Cardiac septum (tissue), 1 donor: ENCODE data around the gene USP25. TPM values are rescaled to one million over a fixed set of nuclear protein-coding genes. Genes with fewer than 3 reads are reported as not detected.

Experiments
- DNase-seq: peaks from one replicate; pipeline ENCODE4 v3.0.0-alpha.2; 2020; ENCODE audit warnings: low spot score
- intact Hi-C: fragments of 100-400 bp; cut with DNase I; formaldehyde crosslinking; loops from one replicate; pipeline ENCODE4 v1.14.0; 2022
- total RNA-seq: library from RNA; stranded (reverse); fragmentation: NEBNext Ultra II Directional; extraction: Animal tissue kit (Norgen Biotek cat#: 25700); gene quantifications from one replicate; pipeline ENCODE4 v1.2.1, GENCODE V29; 2021
- donor health status: DM: no; HTN: no; CAD: no.

USP25 gene
- total RNA-seq, 1 donor from 2014 or later: 45.7 TPM

DNA sequence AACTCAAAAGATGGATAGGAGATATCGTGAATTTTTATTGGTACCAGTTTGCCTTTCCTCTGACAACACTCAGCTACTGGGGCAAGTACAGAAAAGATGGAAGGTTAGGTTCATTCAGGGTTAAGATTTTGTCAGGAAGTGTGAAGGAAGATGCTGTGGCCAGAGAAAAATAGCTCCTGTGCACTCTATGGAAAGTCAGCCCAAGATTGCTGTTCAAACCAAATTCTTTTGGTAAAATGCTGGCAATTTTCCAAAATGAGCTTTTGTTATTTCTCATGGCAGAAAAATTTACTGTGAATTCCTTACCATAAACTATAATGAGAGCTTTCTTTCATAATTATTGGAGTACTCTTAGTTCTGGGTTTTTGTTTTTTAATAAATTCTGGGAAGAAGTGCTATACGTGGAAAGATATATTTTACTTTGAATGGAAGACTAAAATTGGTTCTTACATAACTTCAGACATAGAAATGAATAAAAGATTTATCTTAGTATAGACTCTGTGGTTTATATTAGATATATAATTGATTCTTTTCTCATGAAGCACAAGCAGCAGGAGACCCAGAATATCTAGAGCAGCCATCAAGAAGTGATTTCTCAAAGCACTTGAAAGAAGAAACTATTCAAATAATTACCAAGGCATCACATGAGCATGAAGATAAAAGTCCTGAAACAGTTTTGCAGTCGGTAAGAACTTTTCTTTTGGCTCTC, 112.2 kb downstream of the USP25 start:
- no peak for DNase-seq
- intact Hi-C loops: no loop called here

DNA sequence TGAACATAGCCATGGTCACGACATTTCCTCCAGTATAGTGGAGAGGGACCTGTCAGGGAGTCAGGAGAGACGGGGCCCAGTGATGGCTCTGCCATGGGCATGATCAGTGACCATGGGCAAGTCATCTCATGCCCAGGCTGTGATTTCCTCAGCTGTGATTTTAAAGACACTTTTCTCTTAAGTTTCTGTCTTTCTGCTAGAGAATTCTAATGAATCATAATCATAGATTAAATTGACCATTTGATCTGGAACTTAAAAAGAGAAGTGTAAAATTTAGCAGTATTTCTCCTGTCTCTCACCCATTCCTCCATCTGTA, 112.7 kb downstream of the USP25 start:
- intact Hi-C loops: no loop called here
- DNase-seq: no peak

DNA sequence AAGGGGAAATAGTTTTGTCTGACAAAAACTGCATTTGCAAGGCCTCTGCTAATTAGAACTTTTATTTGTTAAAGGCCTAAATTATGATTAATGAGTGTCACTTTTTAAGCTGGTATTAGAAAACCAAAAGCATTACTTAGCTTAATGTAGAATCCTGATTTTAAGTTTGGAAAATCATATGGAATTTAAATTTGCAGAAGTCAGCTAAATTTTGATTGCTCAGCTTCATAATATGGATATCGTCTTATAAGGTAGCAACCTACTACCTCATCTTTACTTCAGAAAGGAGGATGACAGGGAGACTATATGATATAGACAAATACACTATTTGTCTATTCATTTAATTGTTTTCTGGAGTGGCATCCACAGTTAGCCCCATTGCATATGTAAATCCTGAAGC, 114.0 kb downstream of the USP25 start:
- intact Hi-C loops: no loop called here
- no peak for DNase-seq

DNA sequence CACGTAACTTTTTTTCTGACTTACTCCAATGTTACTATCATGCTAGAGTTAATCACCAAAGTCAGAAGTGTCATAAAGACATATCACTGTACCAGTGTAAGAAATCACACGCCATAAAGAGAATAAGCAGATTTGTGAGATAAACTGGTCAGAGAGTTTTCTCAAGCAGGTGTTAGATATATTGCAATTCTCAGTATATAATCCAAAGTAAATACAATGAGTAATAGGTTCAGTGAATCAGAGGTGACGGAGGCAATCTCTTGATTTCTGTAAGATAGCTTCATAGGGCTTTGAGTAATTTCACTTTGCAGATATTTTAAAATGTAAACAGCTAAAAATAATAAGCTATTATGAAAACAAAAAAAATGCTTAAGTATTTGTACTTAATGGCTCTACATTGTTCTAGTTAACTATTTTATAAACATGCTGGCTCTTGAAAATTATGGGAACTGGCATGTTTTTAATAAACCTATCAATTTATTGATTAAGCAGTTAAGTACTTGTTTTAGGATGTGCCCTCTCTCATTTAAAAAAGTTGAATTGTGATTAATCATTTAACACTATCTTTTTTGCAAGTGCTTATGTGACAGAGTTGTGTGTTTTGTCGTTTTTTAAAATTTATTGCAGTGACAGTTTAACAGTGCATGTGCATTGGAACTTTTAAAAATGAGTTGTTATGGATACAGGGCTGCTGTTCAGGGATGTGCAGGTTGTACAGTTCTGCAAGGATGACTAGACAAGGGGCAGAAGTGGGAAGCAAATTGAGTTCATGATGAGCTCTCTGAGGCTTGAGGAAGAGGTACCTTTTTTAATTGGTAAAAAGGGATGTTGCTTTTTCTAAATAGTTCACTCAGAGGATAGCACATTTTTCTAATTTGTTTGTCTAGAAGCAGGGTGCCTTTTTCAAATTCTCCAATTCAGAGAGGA, 119.1 kb downstream of the USP25 start:
- intact Hi-C loops: no loop called here

DNA sequence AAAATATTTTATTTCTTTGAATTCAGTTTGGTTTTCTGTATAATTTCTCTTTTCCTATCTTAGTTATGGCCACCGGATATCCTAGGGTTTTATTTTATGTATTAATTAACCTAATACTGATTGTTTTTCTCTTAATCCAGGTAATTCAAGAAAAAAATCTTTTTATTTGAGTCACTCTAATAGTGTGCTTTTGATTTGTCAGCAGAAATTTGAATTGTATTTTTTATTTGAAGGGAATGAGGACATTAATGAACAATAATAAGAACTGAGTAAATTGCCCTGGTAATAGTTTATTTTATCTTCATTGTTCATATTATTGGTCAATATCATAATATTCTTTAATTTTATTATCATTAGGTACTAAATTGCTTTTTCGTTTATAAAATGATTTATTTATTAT, 120.1 kb downstream of the USP25 start:
- DNase-seq: no peak
- intact Hi-C loops: no loop called here

More for the DNA sequence above, 119.1 kb downstream of the USP25 start:
- no peak for DNase-seq

DNA sequence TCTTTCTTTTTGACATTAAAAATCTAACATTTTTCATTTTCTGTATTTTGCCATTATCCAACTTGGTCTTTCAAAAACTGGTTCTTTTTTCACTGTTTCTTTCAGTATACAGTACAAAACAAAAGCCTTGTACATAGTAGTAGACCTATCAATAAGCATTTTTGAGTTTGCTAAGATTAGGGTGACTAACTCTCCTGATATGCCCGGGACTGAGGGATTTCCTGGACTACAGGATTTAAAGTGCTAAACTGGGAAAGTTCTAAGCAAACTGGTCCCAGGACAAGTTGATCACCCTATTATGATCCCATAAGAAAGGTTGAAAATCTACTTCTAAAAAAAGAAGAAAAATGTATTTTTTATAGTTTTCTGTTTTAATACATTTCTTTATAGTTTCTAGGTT, 120.9 kb downstream of the USP25 start:
- no peak for DNase-seq
- intact Hi-C loops: no loop called here

DNA sequence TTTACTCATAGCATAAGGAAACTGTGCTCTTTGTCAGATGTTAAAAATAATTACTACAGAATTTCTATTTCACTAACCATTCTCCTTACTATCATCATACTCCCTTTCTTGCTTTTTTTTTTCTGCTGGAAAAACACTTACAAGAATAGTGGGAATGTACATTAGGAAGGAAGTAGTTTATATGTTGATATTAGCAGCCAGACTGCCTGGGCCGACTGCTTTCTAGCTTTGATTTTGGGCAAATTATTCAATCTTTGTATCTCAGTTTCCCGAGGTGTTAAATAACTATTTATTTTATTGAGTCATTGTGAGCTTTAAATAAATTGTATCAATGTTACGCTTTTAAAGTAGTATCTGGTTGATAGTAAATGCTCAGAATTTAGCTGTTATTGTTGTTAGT, 122.4 kb downstream of the USP25 start:
- no peak for DNase-seq
- intact Hi-C loops: no loop called here

DNA sequence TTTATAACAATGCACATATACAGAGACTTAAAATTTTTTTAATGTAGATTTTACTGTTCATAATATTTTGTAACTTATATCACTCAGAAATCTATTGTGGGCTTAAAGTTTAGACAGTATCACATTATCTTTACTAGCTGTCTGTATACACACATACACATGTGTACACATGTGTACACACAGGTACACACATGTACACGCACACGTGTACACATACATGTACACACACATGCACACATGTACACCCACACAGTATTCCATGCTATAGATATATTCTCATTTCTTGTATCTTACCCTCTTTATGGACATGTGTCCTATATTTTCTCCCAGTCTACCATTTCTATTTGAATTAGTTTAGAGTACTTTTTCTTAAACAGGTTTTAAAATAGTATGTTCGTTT, 123.3 kb downstream of the USP25 start:
- intact Hi-C loops: no loop called here
- no peak for DNase-seq

DNA sequence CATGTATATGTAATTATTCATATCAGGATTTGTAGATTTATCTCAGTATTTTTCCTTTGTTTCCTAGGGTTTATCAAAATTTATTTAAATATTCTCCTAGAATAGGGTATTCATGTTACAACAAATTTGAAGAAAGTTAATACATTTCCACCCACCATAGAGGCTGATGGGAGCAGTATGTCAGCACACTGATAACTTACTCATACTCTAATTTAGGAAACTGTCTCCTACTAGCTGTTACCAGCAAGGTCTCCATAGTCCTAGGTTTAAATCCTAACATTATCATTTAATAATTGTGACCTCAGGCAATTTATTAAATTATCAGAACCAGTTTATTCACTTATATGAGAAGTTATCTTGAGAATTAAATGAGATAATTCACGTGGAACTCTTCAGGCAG, 127.0 kb downstream of the USP25 start:
- intact Hi-C loops: no loop called here
- DNase-seq: no peak

DNA sequence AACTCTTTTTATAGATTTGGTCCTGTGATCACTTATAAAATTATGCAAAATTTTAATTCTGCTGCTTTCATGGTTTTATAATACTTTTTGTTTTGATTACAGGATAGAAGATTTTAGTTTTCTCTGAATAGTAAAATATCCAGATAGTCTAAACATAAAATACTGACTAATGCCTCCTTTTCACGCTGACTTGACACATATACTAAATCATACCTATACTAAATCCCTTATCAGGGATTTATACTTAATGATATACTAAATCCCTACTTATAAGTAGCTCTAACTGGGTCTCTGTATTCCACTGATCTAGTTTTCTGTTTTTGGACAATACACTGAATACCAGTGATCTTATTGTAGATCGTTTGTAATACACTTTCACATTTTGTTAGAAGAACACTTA, 128.0 kb downstream of the USP25 start:
- intact Hi-C loops: no loop called here
- no peak for DNase-seq

DNA sequence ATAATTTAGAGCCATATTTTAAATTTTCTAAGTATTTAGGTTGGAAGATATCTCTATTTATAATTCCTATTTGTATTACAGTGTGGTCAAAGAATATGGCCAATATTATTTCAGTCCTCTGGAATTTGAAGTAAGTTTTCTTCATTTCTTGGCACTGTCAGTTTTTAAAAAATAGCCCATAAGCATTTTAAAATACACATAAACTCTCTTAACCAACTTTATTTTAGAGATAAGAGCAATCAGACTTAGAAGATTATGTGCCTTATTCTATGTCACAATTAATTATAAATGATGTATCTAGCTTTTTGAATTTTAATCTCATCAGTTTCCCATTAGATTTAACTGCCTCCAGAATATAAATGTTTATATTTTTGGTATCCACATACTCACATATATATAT, 130.8 kb downstream of the USP25 start:
- DNase-seq: no peak
- intact Hi-C loops: no loop called here

DNA sequence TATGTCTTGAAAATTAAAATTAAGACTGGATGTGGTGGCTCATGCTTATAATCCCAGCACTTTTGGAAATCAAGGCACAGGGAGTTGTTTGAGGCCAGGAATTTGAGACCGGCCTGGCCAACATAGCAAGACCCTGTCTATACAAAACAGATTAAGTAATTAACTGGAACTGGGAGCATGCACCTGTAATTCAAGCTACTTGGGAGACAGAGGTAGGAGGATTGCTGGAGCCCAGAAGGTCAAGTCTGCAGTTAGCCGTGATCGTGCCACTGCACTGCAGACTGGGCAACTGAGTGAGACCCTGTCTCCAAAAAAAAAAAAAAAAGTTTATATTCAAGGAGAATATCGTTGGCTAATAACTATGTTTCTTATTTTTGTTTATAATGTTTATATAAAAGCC, 139.2 kb downstream of the USP25 start:
- no peak for DNase-seq
- intact Hi-C loops: no loop called here

DNA sequence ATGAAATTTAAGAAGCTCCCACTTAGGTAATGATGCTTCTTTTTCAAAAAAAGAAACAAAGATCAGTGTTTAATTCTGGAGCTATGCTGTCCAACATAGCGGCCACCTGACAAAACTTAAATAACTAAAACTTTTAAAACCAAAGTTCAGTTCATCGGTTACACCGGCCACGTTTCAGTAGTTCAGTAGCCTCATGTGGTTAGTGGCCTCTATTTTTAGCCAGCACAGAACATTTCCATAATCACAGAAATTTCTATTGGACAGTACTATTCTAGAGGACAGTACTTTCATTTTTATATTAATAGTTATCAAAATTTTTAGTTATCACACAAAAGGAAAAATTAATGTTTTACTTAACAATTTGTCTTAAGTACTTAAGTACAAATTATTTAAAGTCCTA, 141.0 kb downstream of the USP25 start:
- no peak for DNase-seq
- intact Hi-C loops: no loop called here

DNA sequence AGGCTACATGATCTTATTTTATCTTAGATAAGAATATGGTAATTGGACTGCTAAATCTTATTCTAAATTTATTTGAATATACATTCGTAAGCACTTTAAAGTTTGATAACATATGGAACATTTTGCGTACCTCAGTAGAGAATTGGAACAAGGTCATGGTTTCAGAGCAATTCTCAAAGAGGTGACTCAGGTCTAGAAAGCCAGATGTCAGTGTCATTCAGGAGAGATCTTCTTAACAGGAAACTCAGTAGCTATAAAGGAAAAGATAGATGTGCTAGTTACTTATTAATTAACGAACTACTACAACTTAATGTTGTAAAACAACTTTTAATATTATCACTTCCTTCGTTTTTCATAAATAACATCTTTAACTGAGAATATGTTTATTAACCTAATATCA, 142.5 kb downstream of the USP25 start:
- intact Hi-C loops: no loop called here
- DNase-seq: no peak

DNA sequence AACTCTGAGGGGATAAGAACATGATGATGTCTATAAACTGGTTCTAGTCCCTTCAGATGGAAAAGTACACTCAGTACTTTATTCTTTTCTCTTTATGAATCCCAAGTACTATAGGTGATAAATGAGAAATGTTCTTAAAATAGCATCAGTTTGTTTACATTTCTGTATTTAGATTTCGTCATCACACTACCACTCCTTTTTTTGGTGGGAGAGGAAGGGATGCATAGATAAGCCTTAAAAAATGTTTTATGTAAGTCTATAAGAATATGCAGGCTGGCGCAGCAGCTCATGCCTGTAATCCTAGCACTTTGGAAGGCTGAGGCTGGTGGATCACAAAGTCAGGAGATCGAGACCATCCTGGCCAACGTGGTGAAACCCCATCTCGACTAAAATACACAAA, 144.8 kb downstream of the USP25 start:
- no peak for DNase-seq
- intact Hi-C loops: no loop called here

DNA sequence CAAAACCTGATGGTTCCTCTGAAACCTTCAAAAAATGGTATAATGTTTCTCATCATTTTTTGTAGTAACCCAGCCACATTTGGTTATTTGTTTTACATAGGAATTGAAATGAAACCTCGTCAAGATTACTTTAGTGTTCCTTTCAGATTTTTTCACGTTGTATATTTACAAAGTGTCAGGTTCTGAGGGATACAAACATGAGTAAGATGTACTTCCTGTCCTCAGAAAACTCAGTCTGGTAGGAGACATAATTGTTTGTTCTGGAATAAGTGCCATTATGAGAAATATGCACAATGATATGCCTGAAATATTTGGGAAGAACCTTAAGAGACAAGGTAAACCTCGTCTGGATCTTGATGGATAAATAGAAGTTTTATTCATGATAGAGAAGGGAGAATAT, 145.5 kb downstream of the USP25 start:
- no peak for DNase-seq
- intact Hi-C loops: no loop called here

DNA sequence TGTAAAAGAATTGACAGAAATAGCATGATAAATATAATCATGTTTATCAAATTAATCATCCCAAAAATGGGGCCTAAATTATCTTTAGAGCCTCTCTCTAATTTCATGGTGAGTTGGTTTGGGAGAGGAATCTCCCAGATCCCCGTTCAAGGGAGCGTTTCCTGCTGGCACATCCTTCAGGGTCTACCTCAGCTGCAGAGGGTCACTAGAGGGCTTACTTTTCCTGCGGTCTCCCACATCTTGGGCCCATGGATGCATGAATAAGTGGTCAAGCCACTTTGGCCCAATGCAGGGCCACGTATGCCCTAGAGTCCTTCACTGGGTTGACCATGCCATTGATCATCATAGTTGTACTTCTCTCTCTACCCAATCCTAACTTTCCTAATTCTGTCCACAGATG, 164.1 kb downstream of the USP25 start:
- intact Hi-C loops: loop anchor here (10.0 kb wide), 1 partner anchor 1371 kb away; no protein-coding TSS in a partner anchor
- DNase-seq: no peak

DNA sequence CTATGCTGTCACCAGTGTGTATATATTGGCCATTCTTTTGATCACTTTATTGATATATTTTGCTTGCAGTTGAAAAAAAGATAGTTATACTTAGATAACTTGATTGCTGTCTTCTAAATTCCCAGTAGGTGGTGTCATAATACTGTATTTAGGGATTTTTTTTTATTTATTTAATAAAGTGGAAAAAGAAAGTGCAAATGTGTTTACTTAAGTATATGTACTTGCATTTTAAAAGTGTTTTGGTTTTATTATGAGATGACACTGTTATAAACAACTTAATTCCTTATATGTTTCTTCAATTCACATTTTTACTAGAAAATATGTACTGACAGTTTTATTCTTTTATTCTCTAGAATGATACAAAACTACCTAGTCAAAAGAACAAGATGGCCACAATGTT, 164.8 kb downstream of the USP25 start:
- intact Hi-C loops: loop anchor here (10.0 kb wide), 1 partner anchor 1370 kb away; no protein-coding TSS in a partner anchor
- DNase-seq: no peak

DNA sequence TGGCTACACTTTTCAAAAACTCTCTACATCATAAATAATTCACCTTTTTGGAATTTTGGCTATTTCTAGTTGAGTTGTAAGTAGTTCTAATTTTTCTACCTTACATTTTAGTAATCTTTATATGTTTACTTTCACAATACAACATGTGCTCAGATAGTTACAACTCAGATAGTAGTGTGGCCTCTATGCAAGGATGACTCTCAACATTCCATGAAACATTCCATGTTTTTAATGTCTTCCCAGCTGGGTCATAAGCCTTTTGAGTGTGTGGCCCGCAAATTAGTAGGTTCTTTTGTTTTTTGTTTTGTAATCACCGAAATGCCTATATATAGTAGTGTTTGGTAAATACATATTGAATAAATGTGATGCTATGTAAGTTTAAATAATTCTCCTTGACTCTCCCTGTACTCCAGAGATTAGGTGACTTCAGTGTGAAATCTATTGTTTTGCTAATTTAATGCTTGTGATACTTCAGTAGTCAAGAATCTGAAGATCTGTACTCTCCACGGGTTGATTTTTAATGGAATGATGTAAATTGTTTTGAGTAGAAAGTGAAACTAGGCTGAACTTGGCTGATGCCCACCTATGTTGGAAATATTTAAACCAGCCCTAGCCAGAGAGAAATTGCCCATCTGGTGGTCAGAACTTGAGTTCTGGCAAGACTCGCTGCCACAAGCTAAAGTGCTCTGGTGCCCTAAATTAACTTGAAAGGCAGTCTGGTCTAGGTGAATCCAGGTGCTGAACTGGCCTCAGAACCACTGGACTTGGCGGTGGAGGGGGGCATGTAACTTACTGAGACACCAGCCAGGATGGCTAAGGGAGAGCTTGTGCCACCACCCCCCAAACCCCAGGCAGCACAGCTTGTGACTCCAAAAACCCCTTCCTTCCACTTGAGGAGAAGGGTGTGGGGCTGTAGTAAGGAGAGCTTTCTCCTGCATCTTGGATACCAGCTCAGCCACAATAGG, 165.6 kb downstream of the USP25 start:
- intact Hi-C loops: loop anchor here (10.0 kb wide), 1 partner anchor 1369 kb away; no protein-coding TSS in a partner anchor
- no peak for DNase-seq

DNA sequence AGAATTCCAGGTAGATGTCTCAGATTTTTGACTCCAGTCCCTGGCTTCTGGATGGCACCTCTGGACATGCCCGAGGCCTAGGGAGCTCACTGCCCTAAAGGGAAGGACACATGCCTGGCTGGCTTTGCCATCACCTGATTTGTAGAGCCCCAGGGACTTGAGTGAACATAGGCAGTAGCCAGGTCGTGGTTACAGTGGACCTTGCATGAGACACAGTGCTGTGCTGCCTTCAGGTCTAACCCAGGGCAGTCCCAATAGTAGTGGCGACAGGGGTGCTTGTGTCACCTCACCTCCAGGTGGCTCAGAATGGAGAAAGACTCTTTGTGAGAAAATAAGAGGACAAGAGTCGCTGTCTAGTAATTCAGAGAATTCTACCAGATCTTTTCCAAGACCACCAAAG, 166.7 kb downstream of the USP25 start:
- DNase-seq: no peak
- intact Hi-C loops: loop anchor here (10.0 kb wide), 1 partner anchor 1368 kb away; no protein-coding TSS in a partner anchor
